Hypothalamus (tissue), 51 donors: ENCODE data around the gene C19orf73.
A peak's percentile ranks its signal among the peaks of the same experiment; 100 is the strongest.
"Not testable (repeated sequence)": the region's sequence is repeated elsewhere in the genome, so short reads cannot be mapped to it uniquely, and the experiment has no call there.

ENCODE experiments used
- DNase-seq, 51 donors: peaks; one replicate each; lab custom pipeline; 2025; lab: John Stamatoyannopoulos, UW

The C19orf73 gene

GRCh38 chr19:49149652-49150105 is 30.7 kb upstream of the C19orf73 start:
- peak in 46 of 51 donors; percentile 30 to 85 (median 61) for DNase-seq

GRCh38 chr19:49148784-49149651 is 30.1 kb upstream of the C19orf73 start:
- peak; percentile 13 to 96 (median 80) for DNase-seq

GRCh38 chr19:49148044-49148682 is 29.2 kb upstream of the C19orf73 start:
- no peak for DNase-seq

GRCh38 chr19:49146408-49146770 is 27.4 kb upstream of the C19orf73 start:
- peak in 13 of 51 donors; percentile 20 to 77 (median 57) for DNase-seq

GRCh38 chr19:49145573-49146407 is 26.8 kb upstream of the C19orf73 start:
- DNase-seq, result peak; percentile 34 to 92 (median 75)

- peak in 50 of 51 donors; percentile 37 to 93 (median 85) for DNase-seq
These were observed 24.0 kb upstream of the C19orf73 start for GRCh38 chr19:49142866-49143335.

GRCh38 chr19:49141352-49141751 is 22.4 kb upstream of the C19orf73 start:
- DNase-seq, result no peak

- no peak for DNase-seq
These were observed 22.0 kb upstream of the C19orf73 start for GRCh38 chr19:49140951-49141350.

GRCh38 chr19:49136771-49137171 is 17.8 kb upstream of the C19orf73 start:
- DNase-seq, result no peak

GRCh38 chr19:49135686-49136085 is 16.7 kb upstream of the C19orf73 start:
- no peak for DNase-seq

- peak in 4 of 51 donors; percentile 18 to 44 (median 26) for DNase-seq
These were observed 14.9 kb upstream of the C19orf73 start for GRCh38 chr19:49133621-49134454.

- DNase-seq, result no peak
These were observed 14.1 kb upstream of the C19orf73 start for GRCh38 chr19:49132974-49133609.

GRCh38 chr19:49130325-49130724 is 11.4 kb upstream of the C19orf73 start:
- peak in 1 of 51 donors; percentile 25 for DNase-seq

GRCh38 chr19:49129238-49129583 is 10.3 kb upstream of the C19orf73 start:
- DNase-seq, result no peak

GRCh38 chr19:49128545-49129237 is 9.7 kb upstream of the C19orf73 start:
- DNase-seq, result no peak

GRCh38 chr19:49127674-49128544 is 9.0 kb upstream of the C19orf73 start:
- DNase-seq, result peak; percentile 44 to 98 (median 94)

GRCh38 chr19:49127225-49127624 is 8.3 kb upstream of the C19orf73 start:
- not testable (repeated sequence) for DNase-seq

- no peak for DNase-seq
These were observed 7.6 kb upstream of the C19orf73 start for GRCh38 chr19:49126575-49126974.
